Gastroesophageal sphincter (tissue), 4 donors: ENCODE measurements around the gene HSPA1B. TPM values are rescaled to one million over a fixed set of nuclear protein-coding genes. Genes with fewer than 3 reads are reported as not detected.
"Not testable (repeated sequence)": the region's sequence is repeated elsewhere in the genome, so short reads cannot be mapped to it uniquely, and the experiment has no call there.

Experiments used
- ATAC-seq: fragments of 150-250 bp; one replicate; pipeline ENCODE4 v1.9.1; 2016; ENCODE audit warnings: mild to moderate bottlenecking, moderate library complexity
- H3K27ac ChIP-seq, 4 donors: fragments of 200-600 bp; sonication (generic) in 3 of 4; 1 replicate in 3 of 4; 2 replicates in 1 of 4; pipeline ENCODE4 v1.5.1; 2016 to 2019
- H3K27me3 ChIP-seq: fragments of 200-600 bp; sonication (generic); one replicate; pipeline ENCODE4 v1.5.1; 2019
- H3K36me3 ChIP-seq, 2 donors: fragments of 200-600 bp; sonication (generic); one replicate each; pipeline ENCODE4 v1.5.1; 2019; ENCODE audit warnings: control low read depth in 1 of 2
- H3K4me1 ChIP-seq, 3 donors: fragments of 200-600 bp; sonication (generic); 1 replicate in 2 of 3; 2 replicates in 1 of 3; pipeline ENCODE4 v1.5.1; 2016 to 2019; ENCODE audit warnings: control low read depth in 2 of 3
- H3K4me3 ChIP-seq, 2 donors: fragments of 200-600 bp; sonication (generic); one replicate each; pipeline ENCODE4 v1.5.1; 2019; ENCODE audit warnings: mild to moderate bottlenecking in 1 of 2, moderate library complexity in 1 of 2
- H3K9me3 ChIP-seq, 3 donors: fragments of 200-600 bp; sonication (generic); one replicate each; pipeline ENCODE4 v1.5.1; 2017 to 2019; ENCODE audit warnings: control low read depth in 2 of 3
- EP300 ChIP-seq: sonication (generic); formaldehyde crosslinking; IDR thresholded peaks from one replicate; pipeline ENCODE4 v1.6.1; 2017; ENCODE audit warnings: antibody characterized with exemption, mild to moderate bottlenecking
- POLR2A ChIP-seq, 2 donors: fragments of 450-650 bp; IDR thresholded peaks; one replicate each; pipeline ENCODE4 v1.6.1; 2017; ENCODE audit warnings: antibody characterized with exemption in 2 of 2, mild to moderate bottlenecking in 2 of 2, moderate library complexity in 1 of 2
- POLR2AphosphoS5 ChIP-seq: sonication (generic); formaldehyde crosslinking; IDR thresholded peaks from one replicate; pipeline ENCODE4 v1.6.1; 2017; ENCODE audit warnings: antibody characterized with exemption
- WGBS, 2 donors: methylation state at CpG; one replicate each; pipeline ENCODE4 v1.1.5; 2018; ENCODE audit warnings: low coverage in 1 of 2; 5-methylcytosine and 5-hydroxymethylcytosine counted together
- total RNA-seq, 4 donors: library from RNA; depleted of rRNA; stranded (reverse); fragments of >200 nt; gene quantifications; one replicate each; pipeline ENCODE4 v1.1.0, GENCODE V29; 2016
- TF ChIP-seq, protein P1 (sequence below), 4 experiments: fragments of 200-600 bp in 2 of 4; fragments of 450-650 bp in 2 of 4; sonication (generic) in 1 of 4; IDR thresholded peaks; one replicate each; pipeline ENCODE4 v1.5.1; 2017 to 2019; ENCODE audit warnings: antibody characterized with exemption in 4 of 4, mild to moderate bottlenecking in 2 of 4, moderate library complexity in 2 of 4

Gene HSPA1B
- total RNA-seq, 4 donors from 2014 or later, result 198 to 260 (median 219) TPM

- ATAC-seq, result no peak
- 100% methylated on average over 3 of the region's 11 CpGs; no CpG with 5 or more reads in 1 of the 2 donors for WGBS, 2 donors
- H3K36me3 ChIP-seq, result peaks cover 0 to 82% of the 10 kb centered on the region in 2 donors
- no peak overlapping the region for H3K4me3 ChIP-seq
- H3K4me1 ChIP-seq, result no peaks in the 10 kb centered on the region
- TF ChIP-seq POLR2A (IDR thresholded peaks at IDR 0.05) (no peak), POLR2AphosphoS5 (no peak), EP300 (no peak)
- TF ChIP-seq, protein P1, sequence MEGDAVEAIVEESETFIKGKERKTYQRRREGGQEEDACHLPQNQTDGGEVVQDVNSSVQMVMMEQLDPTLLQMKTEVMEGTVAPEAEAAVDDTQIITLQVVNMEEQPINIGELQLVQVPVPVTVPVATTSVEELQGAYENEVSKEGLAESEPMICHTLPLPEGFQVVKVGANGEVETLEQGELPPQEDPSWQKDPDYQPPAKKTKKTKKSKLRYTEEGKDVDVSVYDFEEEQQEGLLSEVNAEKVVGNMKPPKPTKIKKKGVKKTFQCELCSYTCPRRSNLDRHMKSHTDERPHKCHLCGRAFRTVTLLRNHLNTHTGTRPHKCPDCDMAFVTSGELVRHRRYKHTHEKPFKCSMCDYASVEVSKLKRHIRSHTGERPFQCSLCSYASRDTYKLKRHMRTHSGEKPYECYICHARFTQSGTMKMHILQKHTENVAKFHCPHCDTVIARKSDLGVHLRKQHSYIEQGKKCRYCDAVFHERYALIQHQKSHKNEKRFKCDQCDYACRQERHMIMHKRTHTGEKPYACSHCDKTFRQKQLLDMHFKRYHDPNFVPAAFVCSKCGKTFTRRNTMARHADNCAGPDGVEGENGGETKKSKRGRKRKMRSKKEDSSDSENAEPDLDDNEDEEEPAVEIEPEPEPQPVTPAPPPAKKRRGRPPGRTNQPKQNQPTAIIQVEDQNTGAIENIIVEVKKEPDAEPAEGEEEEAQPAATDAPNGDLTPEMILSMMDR (IDR thresholded peaks at IDR 0.05), result no peak
- H3K27me3 ChIP-seq, result no peaks in the 10 kb centered on the region
- H3K27ac ChIP-seq, result no peak overlapping the region
- H3K9me3 ChIP-seq, result no peaks in the 10 kb centered on the region
These were observed 42.1 kb upstream of the HSPA1B start for GRCh38 chr6:31785475-31785874.

GRCh38 chr6:31791324-31792089, 36.0 kb upstream of the HSPA1B start:
- Histone ChIP-seq H3K9me3 (no peaks in the 10 kb centered on the region), H3K36me3 (peaks cover 0 to 52% of the 10 kb centered on the region in 2 donors), H3K27me3 (no peaks in the 10 kb centered on the region), H3K27ac (peak overlapping the region in 2 of 4 donors; percentile 17 to 18), H3K4me3 (no peak overlapping the region), H3K4me1 (peaks cover 0 to 22% (median 12%) of the 10 kb centered on the region in 3 donors)
- 8 to 20% methylated on average over 2 to 4 of the region's 12 CpGs for WGBS, 2 donors
- ATAC-seq, result no peak
- TF ChIP-seq EP300 (no peak), POLR2AphosphoS5 (no peak)
- TF ChIP-seq, protein P1 (IDR thresholded peaks at IDR 0.05), result peak in 3 of 4 experiments; percentile 19 to 55 (median 46)

GRCh38 chr6:31792090-31792374, 35.5 kb upstream of the HSPA1B start:
- Histone ChIP-seq H3K9me3 (no peaks in the 10 kb centered on the region), H3K4me1 (peaks cover 0 to 22% (median 12%) of the 10 kb centered on the region in 3 donors), H3K27me3 (no peaks in the 10 kb centered on the region), H3K4me3 (no peak overlapping the region), H3K36me3 (peaks cover 0 to 52% of the 10 kb centered on the region in 2 donors), H3K27ac (peak overlapping the region in 1 of 4 donors; percentile 18)
- WGBS, 2 donors, result 81 to 100% methylated on average over 1 to 3 of the region's 3 CpGs
- ATAC-seq, result no peak
- TF ChIP-seq POLR2AphosphoS5, result no peak
- TF ChIP-seq, protein P1 (IDR thresholded peaks at IDR 0.05), result no peak
- TF ChIP-seq EP300, result no peak
- no peak for TF ChIP-seq POLR2A (IDR thresholded peaks at IDR 0.05)

- Histone ChIP-seq H3K9me3 (no peaks in the 10 kb centered on the region), H3K4me1 (peaks cover 0 to 22% (median 12%) of the 10 kb centered on the region in 3 donors), H3K27me3 (no peaks in the 10 kb centered on the region), H3K4me3 (no peak overlapping the region), H3K36me3 (peaks cover 0 to 51% of the 10 kb centered on the region in 2 donors), H3K27ac (peak overlapping the region in 1 of 4 donors; percentile 18)
- 96% methylated on average over 5 of the region's 12 CpGs; no CpG with 5 or more reads in 1 of the 2 donors for WGBS, 2 donors
- TF ChIP-seq, protein P1 (IDR thresholded peaks at IDR 0.05), result no peak
- TF ChIP-seq POLR2AphosphoS5 (no peak), EP300 (no peak), POLR2A (IDR thresholded peaks at IDR 0.05) (no peak)
- no peak for ATAC-seq
These were observed 34.8 kb upstream of the HSPA1B start for GRCh38 chr6:31792761-31793171.

- not testable (repeated sequence) for ATAC-seq, H3K27me3 ChIP-seq, H3K9me3 ChIP-seq
- 87% methylated on average over 6 of the region's 6 CpGs; no CpG with 5 or more reads in 1 of the 2 donors for WGBS, 2 donors
- H3K4me1 ChIP-seq, result peaks cover 0 to 22% (median 12%) of the 10 kb centered on the region in 3 donors
- H3K36me3 ChIP-seq, result peaks cover 0 to 46% of the 10 kb centered on the region in 2 donors
- H3K4me3 ChIP-seq, result peak overlapping the region in 1 of 2 donors; percentile 63
- peak overlapping the region in 3 of 4 donors; percentile 95 to 97 (median 96) for H3K27ac ChIP-seq
These were observed 33.7 kb upstream of the HSPA1B start for GRCh38 chr6:31793927-31794245.
